ENCODE results near the gene RFX4. TPM values are rescaled to one million over a fixed set of nuclear protein-coding genes. Genes with fewer than 3 reads are reported as not detected.

RFX4 gene
- total RNA-seq, 1 experiment from 2014 or later: not detected

DNA sequence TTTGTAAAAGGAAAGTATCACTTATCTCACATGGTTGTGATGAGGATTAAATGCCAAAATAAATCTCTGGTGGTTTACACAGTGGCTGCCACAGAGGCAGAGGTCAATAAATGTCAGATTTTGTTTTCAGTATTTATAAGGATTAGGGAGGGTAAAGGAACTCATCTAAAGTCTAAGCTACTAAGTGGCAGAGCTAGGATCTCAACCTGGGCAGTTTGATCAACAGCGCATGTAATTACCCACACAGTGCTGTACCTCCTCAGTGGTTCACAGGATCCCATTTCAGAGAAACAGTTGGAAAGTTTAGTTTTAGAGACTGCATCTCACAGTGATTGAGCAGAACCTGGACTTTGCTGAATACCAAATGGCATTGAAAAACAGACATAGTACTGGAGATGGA is 146.8 kb downstream of the RFX4 start:
- H3K4me1 ChIP-seq (ENCODE audit: control insufficient read depth in 1 of 2, insufficient read depth in 2 of 2, low read length in 2 of 2): peaks cover 3 to 7% of the 10 kb centered on the region in 2 experiments; a peak in 2 of 4 replicates
- no peaks in the 10 kb centered on the region for H3K9me2 ChIP-seq (ENCODE audit: insufficient read depth)
- POLR2A ChIA-PET: no interaction called here
- RAD21 ChIA-PET (ENCODE audit: low non-redundant PET in 1 of 2, low total read pairs in 2 of 2, uncharacterized antibody in 2 of 2, unreplicated experiment in 2 of 2): no interaction called here
- CTCF ChIA-PET: no interaction called here
- H3K4me2 ChIP-seq (ENCODE audit: low read length): no peak overlapping the region
- no peak overlapping the region for H3K9ac ChIP-seq (ENCODE audit: low read length)
- no peak for ATAC-seq
- no peaks in the 10 kb centered on the region for H3K27me3 ChIP-seq (ENCODE audit: insufficient read depth, low read length)
- no peak overlapping the region for H3K4me3 ChIP-seq (replicated peaks in 1 of 2; ENCODE audit: low read depth in 1 of 2, low read length in 2 of 2)
- H2AFZ ChIP-seq (ENCODE audit: low read depth, low read length, poor library complexity, severe bottlenecking): no peak overlapping the region
- no peaks in the 10 kb centered on the region for H3K9me3 ChIP-seq (ENCODE audit: control insufficient read depth in 1 of 2, insufficient read depth in 1 of 2, low read depth in 1 of 2, low read length in 2 of 2)
- H3K36me3 ChIP-seq (ENCODE audit: control insufficient read depth in 1 of 2, insufficient read depth in 2 of 2, low read length in 2 of 2): no peaks in the 10 kb centered on the region
- H3K79me2 ChIP-seq (ENCODE audit: insufficient read depth, low read length): no peaks in the 10 kb centered on the region
- intact Hi-C loops (cut with micrococcal nuclease): no loop called here
- TF ChIP-seq, protein P1, sequence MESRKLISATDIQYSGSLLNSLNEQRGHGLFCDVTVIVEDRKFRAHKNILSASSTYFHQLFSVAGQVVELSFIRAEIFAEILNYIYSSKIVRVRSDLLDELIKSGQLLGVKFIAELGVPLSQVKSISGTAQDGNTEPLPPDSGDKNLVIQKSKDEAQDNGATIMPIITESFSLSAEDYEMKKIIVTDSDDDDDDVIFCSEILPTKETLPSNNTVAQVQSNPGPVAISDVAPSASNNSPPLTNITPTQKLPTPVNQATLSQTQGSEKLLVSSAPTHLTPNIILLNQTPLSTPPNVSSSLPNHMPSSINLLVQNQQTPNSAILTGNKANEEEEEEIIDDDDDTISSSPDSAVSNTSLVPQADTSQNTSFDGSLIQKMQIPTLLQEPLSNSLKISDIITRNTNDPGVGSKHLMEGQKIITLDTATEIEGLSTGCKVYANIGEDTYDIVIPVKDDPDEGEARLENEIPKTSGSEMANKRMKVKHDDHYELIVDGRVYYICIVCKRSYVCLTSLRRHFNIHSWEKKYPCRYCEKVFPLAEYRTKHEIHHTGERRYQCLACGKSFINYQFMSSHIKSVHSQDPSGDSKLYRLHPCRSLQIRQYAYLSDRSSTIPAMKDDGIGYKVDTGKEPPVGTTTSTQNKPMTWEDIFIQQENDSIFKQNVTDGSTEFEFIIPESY (IDR thresholded peaks at IDR 0.05; ENCODE audit: extremely low read depth, insufficient replicate concordance, low read length): no peak
- no peak for TF ChIP-seq SP1 (IDR thresholded peaks at IDR 0.05; ENCODE audit: low read depth)
- TF ChIP-seq, protein P2, sequence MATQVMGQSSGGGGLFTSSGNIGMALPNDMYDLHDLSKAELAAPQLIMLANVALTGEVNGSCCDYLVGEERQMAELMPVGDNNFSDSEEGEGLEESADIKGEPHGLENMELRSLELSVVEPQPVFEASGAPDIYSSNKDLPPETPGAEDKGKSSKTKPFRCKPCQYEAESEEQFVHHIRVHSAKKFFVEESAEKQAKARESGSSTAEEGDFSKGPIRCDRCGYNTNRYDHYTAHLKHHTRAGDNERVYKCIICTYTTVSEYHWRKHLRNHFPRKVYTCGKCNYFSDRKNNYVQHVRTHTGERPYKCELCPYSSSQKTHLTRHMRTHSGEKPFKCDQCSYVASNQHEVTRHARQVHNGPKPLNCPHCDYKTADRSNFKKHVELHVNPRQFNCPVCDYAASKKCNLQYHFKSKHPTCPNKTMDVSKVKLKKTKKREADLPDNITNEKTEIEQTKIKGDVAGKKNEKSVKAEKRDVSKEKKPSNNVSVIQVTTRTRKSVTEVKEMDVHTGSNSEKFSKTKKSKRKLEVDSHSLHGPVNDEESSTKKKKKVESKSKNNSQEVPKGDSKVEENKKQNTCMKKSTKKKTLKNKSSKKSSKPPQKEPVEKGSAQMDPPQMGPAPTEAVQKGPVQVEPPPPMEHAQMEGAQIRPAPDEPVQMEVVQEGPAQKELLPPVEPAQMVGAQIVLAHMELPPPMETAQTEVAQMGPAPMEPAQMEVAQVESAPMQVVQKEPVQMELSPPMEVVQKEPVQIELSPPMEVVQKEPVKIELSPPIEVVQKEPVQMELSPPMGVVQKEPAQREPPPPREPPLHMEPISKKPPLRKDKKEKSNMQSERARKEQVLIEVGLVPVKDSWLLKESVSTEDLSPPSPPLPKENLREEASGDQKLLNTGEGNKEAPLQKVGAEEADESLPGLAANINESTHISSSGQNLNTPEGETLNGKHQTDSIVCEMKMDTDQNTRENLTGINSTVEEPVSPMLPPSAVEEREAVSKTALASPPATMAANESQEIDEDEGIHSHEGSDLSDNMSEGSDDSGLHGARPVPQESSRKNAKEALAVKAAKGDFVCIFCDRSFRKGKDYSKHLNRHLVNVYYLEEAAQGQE (IDR thresholded peaks at IDR 0.05; ENCODE audit: low read depth): no peak
- TF ChIP-seq FOSL1 (IDR thresholded peaks at IDR 0.05; ENCODE audit: low read depth): no peak
- no peak for TF ChIP-seq SRF (IDR thresholded peaks at IDR 0.05; ENCODE audit: low read depth)
- TF ChIP-seq POLR2AphosphoS5 (IDR thresholded peaks at IDR 0.05; ENCODE audit: low read depth, low read length): no peak
- BruUV-seq (replicated peaks): no TSS peak
- DNase-seq (ENCODE audit: low read depth, low spot score): no peak
- no peak overlapping the region for H3K27ac ChIP-seq (ENCODE audit: low read depth, low read length)
- no peaks in the 10 kb centered on the region for H4K20me1 ChIP-seq (ENCODE audit: insufficient read depth)

Measured in HCT116 (cell line).